Measurements from ENCODE around the gene ADIPOR2.

DNA sequence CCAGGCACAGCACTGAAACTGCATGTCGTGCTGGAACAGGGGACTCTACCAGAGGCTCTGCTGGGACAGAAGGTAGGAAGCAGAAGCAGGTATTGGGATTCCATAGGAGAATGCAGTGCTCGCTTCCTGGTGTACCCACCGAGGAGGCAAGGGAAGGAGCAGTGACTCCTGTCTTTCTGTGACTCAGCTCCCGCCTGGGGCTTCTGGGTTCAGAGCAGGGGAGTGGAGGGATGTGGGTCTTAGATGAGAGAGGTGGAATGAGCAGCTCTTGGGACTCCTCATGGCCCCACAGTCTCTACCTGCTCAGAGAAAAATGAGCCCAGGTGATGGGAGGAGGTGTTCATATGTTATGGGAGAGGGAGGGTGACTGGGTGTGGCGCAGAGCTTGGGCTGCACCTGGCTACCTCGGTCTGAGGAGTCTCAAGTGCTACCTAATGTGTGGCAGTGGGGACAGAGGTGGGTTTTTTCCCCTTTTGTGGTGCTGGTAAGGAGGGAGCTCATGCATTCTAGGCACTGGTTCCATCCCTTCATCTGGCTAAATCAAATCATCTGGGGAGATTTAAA lies 35.6 kb upstream of the ADIPOR2 start:
- no peak for TF ChIP-seq CTCF (IDR thresholded peaks at IDR 0.05)
- no peak for TF ChIP-seq POLR2A (IDR thresholded peaks at IDR 0.05)

All from testis (tissue), 2 donors.